HCT116 (cell line): ENCODE measurements around the gene SVEP1.
"Not testable (repeated sequence)": the region's sequence is repeated elsewhere in the genome, so short reads cannot be mapped to it uniquely, and the experiment has no call there.

Experiments
- CBX3 ChIP-seq: IDR thresholded peaks from 2 replicates; pipeline ENCODE4 v1.6.1; 2012; ENCODE audit warnings: low read depth
- POLR2A ChIP-seq: IDR thresholded peaks from 2 replicates; pipeline ENCODE4 v1.7.0; 2011; ENCODE audit warnings: borderline replicate concordance; ENCODE audit not compliant: insufficient read depth, insufficient read length; ENCODE audit errors: extremely low read depth
- TCF7L2 ChIP-seq: IDR thresholded peaks from 2 replicates; pipeline ENCODE4 v1.7.0; 2011; ENCODE audit warnings: borderline replicate concordance, inconsistent platforms; ENCODE audit not compliant: insufficient read depth, insufficient read length; ENCODE audit errors: extremely low read depth
- ZNF274 ChIP-seq: fragments of 200-500 bp; sonication (Bioruptor generic); IDR thresholded peaks from 2 replicates; pipeline ENCODE4 v1.6.1; 2014; ENCODE audit warnings: mild to moderate bottlenecking, low read depth, low read length, inconsistent platforms
- TF ChIP-seq, protein P1 (sequence below): IDR thresholded peaks from 2 replicates; pipeline ENCODE4 v1.6.1; 2012; ENCODE audit warnings: low read depth
- TF ChIP-seq, protein P2 (sequence below), 3 experiments: fragments of 200-600 bp in 1 of 3; sonication (generic) in 1 of 3; IDR thresholded peaks in 2 of 3; conservative IDR thresholded peaks in 1 of 3; 2 replicates each; pipeline ENCODE4 v1.5.1; 2012 to 2017; ENCODE audit warnings: low read depth in 2 of 3, low read length in 2 of 3, antibody characterized with exemption in 1 of 3, borderline replicate concordance in 1 of 3, control low read depth in 1 of 3, mild to moderate bottlenecking in 1 of 3, mixed read lengths in 1 of 3, mixed run types in 1 of 3, moderate library complexity in 1 of 3; ENCODE audit not compliant: insufficient read depth in 1 of 3
- TF ChIP-seq, protein P3 (sequence below): IDR thresholded peaks from 2 replicates; pipeline ENCODE4 v1.6.1; 2011; ENCODE audit warnings: mild to moderate bottlenecking, low read length, moderate library complexity; ENCODE audit not compliant: insufficient replicate concordance; ENCODE audit errors: extremely low read depth

DNA sequence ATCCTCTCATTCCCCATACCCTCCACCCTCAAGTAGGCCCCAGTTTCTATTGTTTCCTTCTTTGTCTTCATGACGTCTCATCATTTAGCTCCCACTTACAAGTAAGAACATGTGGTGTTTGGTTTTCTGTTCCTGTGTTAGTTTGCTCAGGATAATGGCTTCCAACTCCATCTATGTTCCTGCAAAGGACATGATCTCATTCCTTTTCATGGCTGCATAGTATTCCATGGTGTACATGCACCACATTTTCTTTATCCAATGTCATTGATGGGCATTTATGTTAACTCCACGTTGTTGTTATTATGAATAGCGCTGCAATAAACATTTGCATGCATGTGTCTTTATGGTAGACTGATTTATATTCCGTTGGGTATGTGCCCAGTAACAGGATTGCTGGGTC is 45.4 kb downstream of the SVEP1 start:
- TF ChIP-seq, protein P1, sequence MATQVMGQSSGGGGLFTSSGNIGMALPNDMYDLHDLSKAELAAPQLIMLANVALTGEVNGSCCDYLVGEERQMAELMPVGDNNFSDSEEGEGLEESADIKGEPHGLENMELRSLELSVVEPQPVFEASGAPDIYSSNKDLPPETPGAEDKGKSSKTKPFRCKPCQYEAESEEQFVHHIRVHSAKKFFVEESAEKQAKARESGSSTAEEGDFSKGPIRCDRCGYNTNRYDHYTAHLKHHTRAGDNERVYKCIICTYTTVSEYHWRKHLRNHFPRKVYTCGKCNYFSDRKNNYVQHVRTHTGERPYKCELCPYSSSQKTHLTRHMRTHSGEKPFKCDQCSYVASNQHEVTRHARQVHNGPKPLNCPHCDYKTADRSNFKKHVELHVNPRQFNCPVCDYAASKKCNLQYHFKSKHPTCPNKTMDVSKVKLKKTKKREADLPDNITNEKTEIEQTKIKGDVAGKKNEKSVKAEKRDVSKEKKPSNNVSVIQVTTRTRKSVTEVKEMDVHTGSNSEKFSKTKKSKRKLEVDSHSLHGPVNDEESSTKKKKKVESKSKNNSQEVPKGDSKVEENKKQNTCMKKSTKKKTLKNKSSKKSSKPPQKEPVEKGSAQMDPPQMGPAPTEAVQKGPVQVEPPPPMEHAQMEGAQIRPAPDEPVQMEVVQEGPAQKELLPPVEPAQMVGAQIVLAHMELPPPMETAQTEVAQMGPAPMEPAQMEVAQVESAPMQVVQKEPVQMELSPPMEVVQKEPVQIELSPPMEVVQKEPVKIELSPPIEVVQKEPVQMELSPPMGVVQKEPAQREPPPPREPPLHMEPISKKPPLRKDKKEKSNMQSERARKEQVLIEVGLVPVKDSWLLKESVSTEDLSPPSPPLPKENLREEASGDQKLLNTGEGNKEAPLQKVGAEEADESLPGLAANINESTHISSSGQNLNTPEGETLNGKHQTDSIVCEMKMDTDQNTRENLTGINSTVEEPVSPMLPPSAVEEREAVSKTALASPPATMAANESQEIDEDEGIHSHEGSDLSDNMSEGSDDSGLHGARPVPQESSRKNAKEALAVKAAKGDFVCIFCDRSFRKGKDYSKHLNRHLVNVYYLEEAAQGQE, result not testable (repeated sequence)
- TF ChIP-seq, protein P2, sequence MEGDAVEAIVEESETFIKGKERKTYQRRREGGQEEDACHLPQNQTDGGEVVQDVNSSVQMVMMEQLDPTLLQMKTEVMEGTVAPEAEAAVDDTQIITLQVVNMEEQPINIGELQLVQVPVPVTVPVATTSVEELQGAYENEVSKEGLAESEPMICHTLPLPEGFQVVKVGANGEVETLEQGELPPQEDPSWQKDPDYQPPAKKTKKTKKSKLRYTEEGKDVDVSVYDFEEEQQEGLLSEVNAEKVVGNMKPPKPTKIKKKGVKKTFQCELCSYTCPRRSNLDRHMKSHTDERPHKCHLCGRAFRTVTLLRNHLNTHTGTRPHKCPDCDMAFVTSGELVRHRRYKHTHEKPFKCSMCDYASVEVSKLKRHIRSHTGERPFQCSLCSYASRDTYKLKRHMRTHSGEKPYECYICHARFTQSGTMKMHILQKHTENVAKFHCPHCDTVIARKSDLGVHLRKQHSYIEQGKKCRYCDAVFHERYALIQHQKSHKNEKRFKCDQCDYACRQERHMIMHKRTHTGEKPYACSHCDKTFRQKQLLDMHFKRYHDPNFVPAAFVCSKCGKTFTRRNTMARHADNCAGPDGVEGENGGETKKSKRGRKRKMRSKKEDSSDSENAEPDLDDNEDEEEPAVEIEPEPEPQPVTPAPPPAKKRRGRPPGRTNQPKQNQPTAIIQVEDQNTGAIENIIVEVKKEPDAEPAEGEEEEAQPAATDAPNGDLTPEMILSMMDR (IDR thresholded peaks at IDR 0.05 in 2 of 3, conservative IDR thresholded peaks at IDR 0.05 in 1 of 3; ENCODE audit: borderline replicate concordance in 1 of 3, insufficient read depth in 1 of 3, low read depth in 2 of 3, low read length in 2 of 3), result not testable (repeated sequence)
- TF ChIP-seq CBX3, ZNF274, TCF7L2, POLR2A: not testable (repeated sequence)
- TF ChIP-seq, protein P3, sequence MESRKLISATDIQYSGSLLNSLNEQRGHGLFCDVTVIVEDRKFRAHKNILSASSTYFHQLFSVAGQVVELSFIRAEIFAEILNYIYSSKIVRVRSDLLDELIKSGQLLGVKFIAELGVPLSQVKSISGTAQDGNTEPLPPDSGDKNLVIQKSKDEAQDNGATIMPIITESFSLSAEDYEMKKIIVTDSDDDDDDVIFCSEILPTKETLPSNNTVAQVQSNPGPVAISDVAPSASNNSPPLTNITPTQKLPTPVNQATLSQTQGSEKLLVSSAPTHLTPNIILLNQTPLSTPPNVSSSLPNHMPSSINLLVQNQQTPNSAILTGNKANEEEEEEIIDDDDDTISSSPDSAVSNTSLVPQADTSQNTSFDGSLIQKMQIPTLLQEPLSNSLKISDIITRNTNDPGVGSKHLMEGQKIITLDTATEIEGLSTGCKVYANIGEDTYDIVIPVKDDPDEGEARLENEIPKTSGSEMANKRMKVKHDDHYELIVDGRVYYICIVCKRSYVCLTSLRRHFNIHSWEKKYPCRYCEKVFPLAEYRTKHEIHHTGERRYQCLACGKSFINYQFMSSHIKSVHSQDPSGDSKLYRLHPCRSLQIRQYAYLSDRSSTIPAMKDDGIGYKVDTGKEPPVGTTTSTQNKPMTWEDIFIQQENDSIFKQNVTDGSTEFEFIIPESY, result not testable (repeated sequence)
